Measurements from ENCODE around the gene MZT1.
"Not testable (repeated sequence)": the region's sequence is repeated elsewhere in the genome, so short reads cannot be mapped to it uniquely, and the experiment has no call there.

Gene MZT1, protein sequence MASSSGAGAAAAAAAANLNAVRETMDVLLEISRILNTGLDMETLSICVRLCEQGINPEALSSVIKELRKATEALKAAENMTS

DNA sequence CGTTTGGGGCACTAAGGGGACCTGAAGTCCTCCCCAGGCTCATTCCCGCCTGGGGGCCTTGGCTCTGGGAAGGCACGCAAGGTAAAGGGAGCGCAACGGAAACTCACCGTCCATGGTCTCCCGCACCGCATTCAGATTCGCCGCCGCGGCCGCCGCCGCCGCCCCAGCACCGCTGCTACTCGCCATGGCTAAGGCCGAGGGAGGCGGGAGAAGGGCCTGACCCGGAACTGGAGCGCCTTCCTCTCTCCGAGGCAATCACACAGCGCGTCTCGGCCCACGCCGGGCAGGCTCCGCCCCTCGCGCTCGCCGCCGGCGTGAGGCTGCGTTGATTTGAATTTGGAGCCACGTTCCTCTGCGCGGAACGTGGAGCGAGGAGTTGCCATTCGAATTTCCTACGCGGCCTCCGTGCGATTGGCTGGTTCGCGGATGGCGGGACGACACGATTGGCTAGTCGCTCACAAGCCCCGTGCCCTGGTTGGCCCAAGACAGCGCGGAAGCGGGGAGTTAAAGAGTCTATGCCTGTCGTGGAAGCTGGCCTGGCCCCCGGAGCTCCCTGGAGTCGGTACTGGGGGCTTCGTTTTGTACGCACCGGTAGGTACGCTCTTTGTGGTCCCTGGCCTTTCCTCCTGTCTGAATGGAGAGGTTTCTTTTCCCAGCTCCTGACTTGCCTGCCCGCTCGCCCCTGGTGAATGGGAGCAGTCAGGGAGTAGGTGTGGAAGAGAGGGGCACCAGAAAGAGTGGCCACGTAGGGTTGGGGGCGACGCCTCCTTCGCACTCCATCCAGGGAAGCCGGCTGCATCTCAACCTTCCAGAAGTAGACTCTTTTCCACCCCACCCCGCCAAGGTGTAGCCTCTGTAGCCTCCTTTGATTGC is at the start of gene MZT1, which contains the start of gene BORA:
MZT1 (minus strand) TSS at position 213 of the 873 bp plus-strand sequence; CDS start at position 186, 27 bp downstream.
BORA (plus strand) TSS at position 507 of the 873 bp plus-strand sequence. CDS start 1,018 bp downstream, outside the sequence.
- peak; percentile 90 for DNase-seq

GRCh38 chr13:72774019-72774418 is 46.6 kb upstream of the MZT1 start:
- no peak for DNase-seq

- no peak for DNase-seq
Measured at GRCh38 chr13:72763411-72763810, 36.0 kb upstream of the MZT1 start.

GRCh38 chr13:72760189-72760588 is 32.8 kb upstream of the MZT1 start:
- no peak for DNase-seq

- no peak for DNase-seq
Measured at GRCh38 chr13:72757792-72758535, 30.5 kb upstream of the MZT1 start.

DNA sequence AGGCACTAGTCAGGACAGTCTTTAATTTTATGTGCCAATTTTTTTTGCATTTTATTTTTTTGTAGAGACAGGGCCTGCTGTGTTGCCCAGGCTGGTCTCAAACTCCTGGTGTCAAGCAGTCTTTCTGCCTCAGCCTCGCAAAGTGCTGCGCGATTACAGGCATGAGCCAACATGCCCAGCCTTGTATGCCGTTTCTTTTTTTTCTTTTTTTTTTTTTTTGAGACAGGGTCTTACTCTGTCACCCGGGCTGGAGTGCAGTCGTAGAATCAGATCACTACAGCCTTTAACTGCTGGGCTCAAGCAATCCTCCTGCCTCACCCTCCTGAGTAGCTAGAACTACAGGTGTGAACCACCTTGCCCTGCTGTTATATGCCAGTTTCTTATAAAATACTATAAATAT is 26.7 kb upstream of the MZT1 start:
- no peak for DNase-seq

DNA sequence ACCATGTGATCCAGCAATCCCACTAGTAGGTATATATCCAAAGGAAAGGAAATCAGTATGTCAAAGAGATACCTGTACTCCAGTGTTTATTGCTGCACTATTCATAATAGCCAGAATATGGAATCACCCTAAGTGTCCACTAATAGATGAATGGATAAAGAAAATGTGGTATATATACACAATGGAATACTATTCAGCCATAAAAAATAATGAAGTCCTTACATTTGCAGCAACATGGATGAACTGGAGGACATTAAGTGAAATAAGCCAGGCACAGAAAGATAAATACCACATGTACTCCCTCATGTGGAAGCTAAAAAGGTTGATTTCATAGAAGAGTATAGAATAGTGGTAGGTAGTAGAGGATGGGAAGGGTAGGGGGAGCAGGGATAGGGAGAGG is 23.8 kb upstream of the MZT1 start:
- DNase-seq: no peak

DNA sequence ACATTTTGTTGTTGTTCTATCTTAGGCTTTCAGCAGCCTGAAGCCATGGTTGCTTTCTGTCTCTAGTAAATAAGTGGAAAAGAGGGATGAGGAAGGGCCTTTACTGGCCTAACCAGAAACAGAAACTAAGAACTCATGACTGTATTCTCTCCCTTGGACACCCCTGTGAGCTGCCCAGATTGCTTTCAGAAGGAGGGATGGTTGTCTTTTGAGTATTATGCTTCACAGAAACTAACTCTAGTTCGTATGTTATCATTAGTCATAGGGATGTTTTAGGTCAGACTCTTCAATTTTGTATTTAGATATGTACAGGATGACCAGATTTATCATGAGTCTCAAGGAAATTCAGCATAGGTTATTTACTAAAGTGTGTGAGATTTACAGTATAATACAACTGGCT is 17.8 kb upstream of the MZT1 start:
- DNase-seq: no peak

DNA sequence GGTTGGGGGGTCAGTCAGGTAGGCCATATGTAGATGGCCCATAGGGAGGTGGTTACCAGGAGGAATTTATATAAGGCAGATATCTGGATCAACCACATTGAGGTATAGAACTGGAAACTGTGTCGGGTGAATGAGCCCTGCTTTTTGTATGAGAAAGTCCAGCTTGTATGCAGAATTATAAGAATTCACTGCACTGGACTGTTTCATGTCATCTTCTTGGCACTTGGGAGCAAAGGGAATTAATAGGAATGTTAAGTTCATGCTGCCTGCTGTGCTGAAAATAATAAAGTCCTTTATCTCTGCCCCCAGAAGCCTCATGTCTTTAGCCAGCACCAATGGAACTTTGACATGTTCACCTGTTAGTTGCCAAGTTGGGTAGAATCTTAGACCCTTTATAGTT is 12.6 kb upstream of the MZT1 start:
- no peak for DNase-seq

DNA sequence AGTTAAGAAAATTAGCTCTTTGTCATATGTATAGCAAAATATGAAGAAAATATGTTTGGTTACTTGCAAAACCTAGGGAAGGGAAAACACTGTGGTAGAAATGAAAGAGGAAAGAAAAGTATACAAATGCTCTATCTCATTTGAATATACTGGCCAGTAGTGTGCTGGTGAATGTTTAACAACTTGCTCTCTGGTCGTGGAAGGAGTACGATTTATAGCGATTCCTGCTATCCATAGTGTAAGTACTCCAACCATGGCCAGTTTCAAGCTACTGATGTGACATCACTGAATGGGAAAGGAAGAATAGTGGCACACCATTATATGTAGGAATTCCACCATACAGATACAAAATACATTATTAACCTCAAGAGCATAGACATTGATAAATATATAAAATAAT is 9.6 kb upstream of the MZT1 start:
- no peak for DNase-seq

DNA sequence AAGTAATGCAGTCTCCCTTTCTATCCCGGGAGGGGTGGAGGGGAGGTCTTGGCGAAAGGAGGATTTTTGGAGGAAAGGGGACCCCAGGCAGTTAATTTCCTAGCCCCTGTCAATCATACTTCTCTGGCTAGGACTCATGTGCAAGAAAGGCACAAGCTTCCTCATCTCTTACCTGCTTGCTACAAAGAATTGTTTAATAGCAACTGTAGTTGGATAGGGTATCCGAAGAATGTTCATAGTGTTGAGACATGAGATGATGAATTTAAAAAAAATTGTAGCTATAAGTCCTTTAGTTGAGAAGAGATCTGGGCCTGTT is 819 bp upstream of the MZT1 start:
- DNase-seq: no peak

GRCh38 chr13:72726726-72727416 is 558 bp downstream of the MZT1 start:
- DNase-seq: peak; percentile 22

DNA sequence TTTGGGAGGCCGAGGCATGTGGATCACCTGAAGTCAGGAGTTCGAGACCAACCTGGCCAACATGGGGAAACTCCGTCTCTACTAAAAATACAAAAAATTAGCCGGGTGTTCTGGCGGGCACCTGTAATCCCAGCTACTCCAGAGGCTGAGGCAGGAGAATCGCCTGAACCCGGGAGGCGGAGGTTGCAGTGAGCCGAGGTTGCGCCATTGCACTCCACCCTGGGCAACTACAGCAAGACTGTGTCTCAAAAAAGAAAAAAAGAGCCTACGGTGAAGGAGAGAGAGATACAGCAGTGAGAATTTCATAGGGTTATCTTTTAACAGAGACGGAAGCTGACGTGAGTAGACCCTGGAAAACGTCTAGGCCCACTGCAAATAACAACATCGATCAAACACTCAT is 1.2 kb downstream of the MZT1 start:
- not testable (repeated sequence) for DNase-seq

DNA sequence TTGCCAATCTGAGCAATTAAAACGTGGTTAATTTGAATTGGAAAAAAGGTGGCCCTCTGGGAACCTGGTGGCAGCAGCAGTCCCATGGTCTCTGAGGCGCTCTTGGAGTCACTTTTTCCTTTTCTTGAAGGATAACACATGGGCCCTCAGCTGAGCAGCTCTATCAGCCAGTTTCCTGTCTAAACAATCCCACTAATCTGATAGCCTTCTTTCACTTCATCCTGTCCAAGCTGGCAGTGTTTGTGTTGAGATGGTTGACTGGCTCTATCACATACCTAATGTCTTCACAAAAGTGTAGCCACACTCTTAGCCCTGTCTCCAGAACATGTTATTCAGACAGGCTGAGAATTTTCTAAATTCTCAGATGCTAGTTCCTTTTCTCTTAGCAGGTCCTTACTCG is 10.7 kb downstream of the MZT1 start:
- no peak for DNase-seq

- DNase-seq: no peak
Measured at GRCh38 chr13:72700509-72700908, 26.9 kb downstream of the MZT1 start.

DNA sequence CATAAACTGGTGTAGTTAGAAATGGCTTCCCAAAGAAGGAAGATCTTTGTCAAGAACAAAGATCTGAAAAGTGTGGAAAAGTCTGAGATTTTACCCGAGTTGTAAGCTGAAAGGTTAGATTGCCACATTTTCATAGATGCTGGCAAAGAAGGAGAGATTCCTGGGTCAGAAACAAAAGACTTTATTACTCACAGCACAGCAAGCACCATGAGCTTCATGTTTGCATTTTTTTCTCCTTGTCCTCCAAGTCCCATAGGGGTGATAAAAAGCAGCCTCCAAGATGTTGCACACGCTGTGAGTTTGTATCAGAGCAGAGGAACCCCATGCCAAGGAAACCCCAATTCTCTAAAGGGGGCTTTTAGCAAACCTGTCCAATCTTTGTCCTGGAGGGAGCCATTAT is 29.3 kb downstream of the MZT1 start:
- DNase-seq: no peak

DNA sequence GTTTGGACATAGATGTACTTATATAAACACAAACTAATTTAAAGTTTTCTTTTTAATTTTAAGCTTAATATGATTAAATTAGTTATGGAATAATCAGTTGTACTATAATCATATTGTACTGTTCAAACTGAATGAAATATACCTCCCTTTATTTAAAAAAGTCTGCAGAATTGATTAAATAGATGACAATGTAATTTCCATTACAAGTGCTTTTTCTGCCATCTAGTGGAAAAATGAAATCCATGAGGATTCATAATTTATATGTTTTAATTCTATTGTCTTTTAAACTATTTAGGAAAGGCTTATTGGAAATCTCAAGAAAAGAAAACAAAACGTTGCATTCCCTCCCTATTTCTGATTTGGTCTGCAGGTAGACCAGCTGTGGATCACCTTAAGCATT is 30.9 kb downstream of the MZT1 start:
- no peak for DNase-seq

DNA sequence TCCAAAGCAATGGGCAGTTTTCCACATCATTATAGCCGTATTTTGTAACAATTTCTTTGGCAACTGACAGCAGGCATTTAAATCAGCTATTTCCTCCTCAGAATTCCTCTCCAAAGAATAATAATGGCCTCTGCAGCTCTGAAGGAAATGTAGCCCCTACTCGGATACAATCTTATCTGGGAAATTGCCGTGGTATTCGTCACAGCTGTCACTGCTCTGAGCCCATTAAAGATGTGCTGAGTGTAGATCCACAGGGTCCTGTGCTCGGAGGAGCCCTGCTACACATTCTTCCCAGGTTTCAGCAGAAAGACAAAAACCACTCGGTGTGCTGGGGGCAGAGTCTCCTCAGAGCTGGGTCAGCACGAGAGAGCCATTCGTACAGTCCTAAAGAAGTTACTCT is 33.1 kb downstream of the MZT1 start:
- DNase-seq: no peak

GRCh38 chr13:72693832-72694231 is 33.6 kb downstream of the MZT1 start:
- no peak for DNase-seq

DNA sequence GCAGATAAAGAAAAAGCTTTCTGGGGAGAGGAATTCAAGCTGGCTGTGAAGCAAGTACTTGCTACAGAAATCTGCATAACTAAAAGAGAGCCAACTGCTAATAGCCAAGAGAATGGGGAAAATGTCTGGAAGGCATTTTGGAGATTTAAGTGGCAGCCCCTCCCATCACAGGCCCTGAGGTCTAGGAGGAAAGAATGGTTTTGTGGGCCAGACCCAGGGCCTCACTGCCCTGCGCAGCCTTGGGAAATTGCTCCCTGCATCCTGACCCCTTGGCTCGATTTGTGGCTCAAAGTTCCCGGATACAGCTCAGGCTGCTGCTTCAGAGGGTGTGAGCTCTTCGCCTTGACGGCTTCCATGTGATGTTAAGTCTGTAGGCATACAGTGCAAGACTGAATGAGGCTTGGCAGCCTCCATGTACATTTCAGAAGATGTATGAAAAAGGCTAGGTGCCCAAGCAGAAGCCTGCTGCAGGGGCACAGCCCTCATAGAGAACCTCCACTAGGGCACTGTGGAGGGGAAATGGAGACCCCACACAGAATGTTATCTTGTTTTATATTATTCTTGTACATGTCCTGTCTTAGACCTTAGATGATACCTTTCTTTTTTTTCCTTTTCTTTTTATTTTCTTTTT is 34.4 kb downstream of the MZT1 start:
- no peak for DNase-seq

GRCh38 chr13:72689181-72689696 is 38.2 kb downstream of the MZT1 start:
- DNase-seq: no peak

GRCh38 chr13:72686766-72687165 is 40.7 kb downstream of the MZT1 start:
- no peak for DNase-seq

DNA sequence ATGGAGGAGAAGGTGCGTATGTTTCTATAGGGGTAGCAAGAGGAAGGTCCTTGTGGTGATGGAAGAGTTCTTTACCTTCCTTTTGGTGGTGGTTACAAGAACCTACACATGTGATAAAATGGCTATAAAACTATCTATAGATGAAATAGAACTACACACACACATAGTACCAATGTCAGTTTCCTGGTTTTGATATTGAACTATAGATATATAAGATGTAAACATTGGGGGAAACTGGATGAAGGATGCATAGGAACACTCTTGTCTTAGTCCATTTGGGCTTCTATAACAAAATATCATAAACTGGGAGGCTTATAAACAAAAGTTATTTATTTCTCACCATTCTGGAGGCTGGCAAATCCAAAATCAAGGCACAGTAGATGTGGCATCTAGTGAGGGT is 47.1 kb downstream of the MZT1 start:
- no peak for DNase-seq
